Measurements from ENCODE around the gene ATP2B3.

The ATP2B3 gene

DNA sequence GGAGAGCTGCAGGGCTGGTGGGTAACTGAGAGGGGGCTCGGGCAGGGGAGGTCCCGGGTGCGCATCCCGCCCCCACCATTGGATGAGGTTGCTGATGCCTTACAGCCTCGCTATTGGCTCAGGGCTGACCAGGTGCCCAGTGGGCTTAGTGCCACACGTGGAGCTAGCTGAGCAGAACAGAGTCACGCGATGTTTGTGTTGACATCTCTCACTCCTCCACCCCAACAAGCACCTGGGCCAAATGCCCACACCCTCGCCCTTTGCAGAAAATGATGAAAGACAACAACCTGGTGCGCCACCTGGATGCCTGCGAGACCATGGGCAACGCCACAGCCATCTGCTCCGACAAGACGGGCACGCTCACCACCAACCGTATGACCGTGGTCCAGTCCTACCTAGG is 31.8 kb downstream of the ATP2B3 start:
- Histone ChIP-seq H2AFZ (ENCODE audit: low read length) (no peak overlapping the region), H3K4me2 (ENCODE audit: low read depth, low read length, poor library complexity, severe bottlenecking) (no peak overlapping the region), H3K4me1 (ENCODE audit: insufficient read depth, low read length, poor library complexity, severe bottlenecking) (no peaks in the 10 kb centered on the region), H3K9me2 (replicated peaks; ENCODE audit: low read depth, low read length) (no peaks in the 10 kb centered on the region), H3K9me3 (ENCODE audit: insufficient read depth, low read depth, low read length) (no peaks in the 10 kb centered on the region), H3K4me3 (ENCODE audit: low read length, poor library complexity, severe bottlenecking) (no peak overlapping the region), H3K79me2 (ENCODE audit: insufficient read depth, low read length) (no peaks in the 10 kb centered on the region), H3F3A (ENCODE audit: low read depth) (no peaks in the 10 kb centered on the region), H3K27me3 (ENCODE audit: insufficient read depth, low read length, poor library complexity, severe bottlenecking) (no peaks in the 10 kb centered on the region), H3K9ac (ENCODE audit: low read depth, low read length, poor library complexity, severe bottlenecking) (no peak overlapping the region), H4K20me1 (ENCODE audit: insufficient read depth, low read length, poor library complexity, severe bottlenecking) (no peaks in the 10 kb centered on the region), H3K36me3 (ENCODE audit: insufficient read depth, low read length) (no peaks in the 10 kb centered on the region)
- TF ChIP-seq EZH2phosphoT487 (IDR thresholded peaks at IDR 0.05; ENCODE audit: borderline replicate concordance), result no peak
- TF ChIP-seq CTCF (conservative IDR thresholded peaks at IDR 0.05; ENCODE audit: low read length), result no peak

DNA sequence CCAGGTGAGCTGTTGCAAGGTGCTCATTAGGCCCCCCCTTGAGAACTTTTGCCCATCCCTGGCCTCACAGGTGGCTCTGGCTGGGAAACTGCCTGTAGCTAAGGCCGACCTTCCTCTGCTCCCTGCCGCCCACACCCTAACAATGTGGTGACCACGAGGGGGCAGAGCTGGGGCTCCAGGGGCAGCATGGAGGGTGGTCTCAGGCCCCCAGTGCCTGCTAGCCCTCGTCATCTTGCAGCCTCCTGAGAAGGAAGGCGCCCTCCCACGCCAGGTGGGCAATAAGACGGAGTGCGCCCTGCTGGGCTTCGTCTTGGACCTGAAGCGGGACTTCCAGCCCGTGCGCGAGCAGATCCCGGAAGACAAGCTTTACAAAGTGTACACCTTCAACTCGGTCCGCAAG is 32.4 kb downstream of the ATP2B3 start:
- H3K4me2 ChIP-seq (ENCODE audit: low read depth, low read length, poor library complexity, severe bottlenecking), result no peak overlapping the region
- no peak overlapping the region for H2AFZ ChIP-seq (ENCODE audit: low read length)
- H3K27me3 ChIP-seq (ENCODE audit: insufficient read depth, low read length, poor library complexity, severe bottlenecking), result no peaks in the 10 kb centered on the region
- H3K9me2 ChIP-seq (replicated peaks; ENCODE audit: low read depth, low read length), result no peaks in the 10 kb centered on the region
- H3K4me3 ChIP-seq (ENCODE audit: low read length, poor library complexity, severe bottlenecking), result no peak overlapping the region
- H4K20me1 ChIP-seq (ENCODE audit: insufficient read depth, low read length, poor library complexity, severe bottlenecking), result no peaks in the 10 kb centered on the region
- H3K36me3 ChIP-seq (ENCODE audit: insufficient read depth, low read length), result no peaks in the 10 kb centered on the region
- H3K4me1 ChIP-seq (ENCODE audit: insufficient read depth, low read length, poor library complexity, severe bottlenecking), result no peaks in the 10 kb centered on the region
- no peaks in the 10 kb centered on the region for H3F3A ChIP-seq (ENCODE audit: low read depth)
- H3K9me3 ChIP-seq (ENCODE audit: insufficient read depth, low read depth, low read length), result no peaks in the 10 kb centered on the region
- no peaks in the 10 kb centered on the region for H3K79me2 ChIP-seq (ENCODE audit: insufficient read depth, low read length)
- TF ChIP-seq EZH2phosphoT487 (IDR thresholded peaks at IDR 0.05; ENCODE audit: borderline replicate concordance) (no peak), CTCF (conservative IDR thresholded peaks at IDR 0.05; ENCODE audit: low read length) (peak; percentile 43)
- no peak overlapping the region for H3K9ac ChIP-seq (ENCODE audit: low read depth, low read length, poor library complexity, severe bottlenecking)

- no peaks in the 10 kb centered on the region for H3K79me2 ChIP-seq (ENCODE audit: insufficient read depth, low read length)
- no peak overlapping the region for H3K4me3 ChIP-seq (ENCODE audit: low read length, poor library complexity, severe bottlenecking)
- no peak overlapping the region for H3K9ac ChIP-seq (ENCODE audit: low read depth, low read length, poor library complexity, severe bottlenecking)
- no peak overlapping the region for H2AFZ ChIP-seq (ENCODE audit: low read length)
- H3K4me1 ChIP-seq (ENCODE audit: insufficient read depth, low read length, poor library complexity, severe bottlenecking), result no peaks in the 10 kb centered on the region
- no peak overlapping the region for H3K4me2 ChIP-seq (ENCODE audit: low read depth, low read length, poor library complexity, severe bottlenecking)
- no peaks in the 10 kb centered on the region for H3K9me2 ChIP-seq (replicated peaks; ENCODE audit: low read depth, low read length)
- no peaks in the 10 kb centered on the region for H3K9me3 ChIP-seq (ENCODE audit: insufficient read depth, low read depth, low read length)
- H3K36me3 ChIP-seq (ENCODE audit: insufficient read depth, low read length), result no peaks in the 10 kb centered on the region
- TF ChIP-seq CTCF (conservative IDR thresholded peaks at IDR 0.05; ENCODE audit: low read length), result no peak
- TF ChIP-seq EZH2phosphoT487 (IDR thresholded peaks at IDR 0.05; ENCODE audit: borderline replicate concordance), result no peak
- H3F3A ChIP-seq (ENCODE audit: low read depth), result no peaks in the 10 kb centered on the region
- H3K27me3 ChIP-seq (ENCODE audit: insufficient read depth, low read length, poor library complexity, severe bottlenecking), result no peaks in the 10 kb centered on the region
- H4K20me1 ChIP-seq (ENCODE audit: insufficient read depth, low read length, poor library complexity, severe bottlenecking), result no peaks in the 10 kb centered on the region
Observed at GRCh38 chrX:153551135-153551534, 33.7 kb downstream of the ATP2B3 start.
